Tibial nerve (tissue), 4 donors: ENCODE data around the gene TTC1.

ENCODE experiments used
- CTCF ChIP-seq, 5 experiments: fragments of 200-600 bp in 3 of 5; fragments of 450-650 bp in 2 of 5; sonication (generic) in 3 of 5; IDR thresholded peaks; one replicate each; pipeline ENCODE4 v1.5.1; 2016 to 2019; ENCODE audit warnings: antibody characterized with exemption in 5 of 5, mild to moderate bottlenecking in 3 of 5, moderate library complexity in 2 of 5
- EP300 ChIP-seq, 2 donors: sonication (generic); formaldehyde crosslinking; IDR thresholded peaks; one replicate each; pipeline ENCODE4 v1.6.1; 2017; ENCODE audit warnings: antibody characterized with exemption in 2 of 2, mild to moderate bottlenecking in 1 of 2
- POLR2A ChIP-seq, 2 donors: fragments of 450-650 bp; IDR thresholded peaks; one replicate each; pipeline ENCODE4 v1.6.1; 2017; ENCODE audit warnings: antibody characterized with exemption in 2 of 2, mild to moderate bottlenecking in 2 of 2, moderate library complexity in 2 of 2

- no peak for TF ChIP-seq CTCF (IDR thresholded peaks at IDR 0.05)
- no peak for TF ChIP-seq EP300 (IDR thresholded peaks at IDR 0.05)
- TF ChIP-seq POLR2A (IDR thresholded peaks at IDR 0.05) = no peak
These were observed 39.0 kb upstream of the TTC1 start for GRCh38 chr5:159969966-159970365.
